Tibial nerve (tissue), 4 donors: ENCODE data around the gene DPP10. TPM values are rescaled to one million over a fixed set of nuclear protein-coding genes. Genes with fewer than 3 reads are reported as not detected.
A peak's percentile ranks its signal among the peaks of the same experiment; 100 is the strongest.

ENCODE experiments used
- DNase-seq, 2 donors: peaks; one replicate each; pipeline ENCODE4 v3.0.0-alpha.2; 2019; ENCODE audit warnings: low spot score in 2 of 2
- H3K27ac ChIP-seq, 4 donors: fragments of 200-600 bp; sonication (generic) in 3 of 4; one replicate each; pipeline ENCODE4 v1.5.1; 2017 to 2019; ENCODE audit warnings: mild to moderate bottlenecking in 1 of 4
- H3K27me3 ChIP-seq, 2 donors: fragments of 200-600 bp; sonication (generic) in 1 of 2; one replicate each; pipeline versions ENCODE4 v1.5.1 to v1.6.0; 2017 to 2019
- H3K36me3 ChIP-seq, 3 donors: fragments of 200-600 bp; sonication (generic); one replicate each; pipeline ENCODE4 v1.5.1; 2018 to 2019
- H3K4me1 ChIP-seq, 4 donors: fragments of 200-600 bp; sonication (generic) in 3 of 4; one replicate each; pipeline ENCODE4 v1.5.1; 2017 to 2019
- H3K4me3 ChIP-seq, 4 donors: fragments of 200-600 bp; sonication (generic) in 3 of 4; one replicate each; pipeline ENCODE4 v1.5.1; 2017 to 2019; ENCODE audit warnings: mild to moderate bottlenecking in 1 of 4, moderate library complexity in 1 of 4
- H3K9me3 ChIP-seq, 4 donors: fragments of 200-600 bp; sonication (generic) in 3 of 4; one replicate each; pipeline ENCODE4 v1.5.1; 2017 to 2019
- CTCF ChIP-seq, 5 experiments: fragments of 200-600 bp in 3 of 5; fragments of 450-650 bp in 2 of 5; sonication (generic) in 3 of 5; IDR thresholded peaks; one replicate each; pipeline ENCODE4 v1.5.1; 2016 to 2019; ENCODE audit warnings: antibody characterized with exemption in 5 of 5, mild to moderate bottlenecking in 3 of 5, moderate library complexity in 2 of 5
- EP300 ChIP-seq, 2 donors: sonication (generic); formaldehyde crosslinking; IDR thresholded peaks; one replicate each; pipeline ENCODE4 v1.6.1; 2017; ENCODE audit warnings: antibody characterized with exemption in 2 of 2, mild to moderate bottlenecking in 1 of 2
- POLR2A ChIP-seq, 2 donors: fragments of 450-650 bp; IDR thresholded peaks; one replicate each; pipeline ENCODE4 v1.6.1; 2017; ENCODE audit warnings: antibody characterized with exemption in 2 of 2, mild to moderate bottlenecking in 2 of 2, moderate library complexity in 2 of 2
- WGBS, 2 donors: methylation state at CpG; one replicate each; pipeline ENCODE4 v1.1.5; 2018; 5-methylcytosine and 5-hydroxymethylcytosine counted together
- total RNA-seq, 4 donors: library from RNA; depleted of rRNA; stranded (reverse); fragments of >200 nt; gene quantifications; one replicate each; pipeline ENCODE4 v1.1.0, GENCODE V29; 2016

Gene DPP10
- total RNA-seq, 4 donors from 2014 or later, result 0.20 to 2.1 TPM; not detected in 2

- no peak overlapping the region for H3K27ac ChIP-seq
- no peaks in the 10 kb centered on the region for H3K36me3 ChIP-seq
- no peak for TF ChIP-seq CTCF (IDR thresholded peaks at IDR 0.05)
- TF ChIP-seq EP300 (IDR thresholded peaks at IDR 0.05), result no peak
- no peak for TF ChIP-seq POLR2A (IDR thresholded peaks at IDR 0.05)
- H3K4me3 ChIP-seq, result no peak overlapping the region
- H3K9me3 ChIP-seq, result no peaks in the 10 kb centered on the region
- no peaks in the 10 kb centered on the region for H3K27me3 ChIP-seq
- 29 to 51% methylated on average over 3 of the region's 3 CpGs for WGBS, 2 donors
- DNase-seq, result no peak
- H3K4me1 ChIP-seq, result no peaks in the 10 kb centered on the region
Observed at GRCh38 chr2:114727012-114727411, 284.6 kb downstream of the DPP10 start.

- Histone ChIP-seq H3K9me3 (no peaks in the 10 kb centered on the region), H3K36me3 (no peaks in the 10 kb centered on the region), H3K27me3 (no peaks in the 10 kb centered on the region), H3K4me1 (no peaks in the 10 kb centered on the region), H3K4me3 (no peak overlapping the region), H3K27ac (no peak overlapping the region)
- TF ChIP-seq EP300 (IDR thresholded peaks at IDR 0.05) (no peak), POLR2A (IDR thresholded peaks at IDR 0.05) (no peak), CTCF (IDR thresholded peaks at IDR 0.05) (no peak)
- DNase-seq, result no peak
- WGBS, 2 donors, result 65 to 71% methylated on average over 4 of the region's 4 CpGs
Observed at GRCh38 chr2:114728372-114728771, 285.9 kb downstream of the DPP10 start.

GRCh38 chr2:114729026-114729425 lies 286.6 kb downstream of the DPP10 start:
- Histone ChIP-seq H3K27me3 (no peaks in the 10 kb centered on the region), H3K36me3 (no peaks in the 10 kb centered on the region), H3K4me1 (no peaks in the 10 kb centered on the region), H3K27ac (no peak overlapping the region), H3K4me3 (no peak overlapping the region), H3K9me3 (no peaks in the 10 kb centered on the region)
- WGBS, 2 donors, result 34 to 39% methylated on average over 5 of the region's 5 CpGs
- DNase-seq, result no peak
- TF ChIP-seq EP300 (IDR thresholded peaks at IDR 0.05), result no peak
- TF ChIP-seq POLR2A (IDR thresholded peaks at IDR 0.05), result no peak
- TF ChIP-seq CTCF (IDR thresholded peaks at IDR 0.05), result peak in 1 of 5 experiments; percentile 16

GRCh38 chr2:114735126-114735525 lies 292.7 kb downstream of the DPP10 start:
- Histone ChIP-seq H3K9me3 (no peaks in the 10 kb centered on the region), H3K27me3 (no peaks in the 10 kb centered on the region), H3K36me3 (no peaks in the 10 kb centered on the region), H3K4me3 (no peak overlapping the region), H3K27ac (no peak overlapping the region), H3K4me1 (no peaks in the 10 kb centered on the region)
- 77% methylated on average over 3 of the region's 3 CpGs for WGBS, 2 donors
- no peak for TF ChIP-seq CTCF (IDR thresholded peaks at IDR 0.05)
- no peak for TF ChIP-seq POLR2A (IDR thresholded peaks at IDR 0.05)
- no peak for TF ChIP-seq EP300 (IDR thresholded peaks at IDR 0.05)
- DNase-seq, result no peak

- no peaks in the 10 kb centered on the region for H3K36me3 ChIP-seq
- DNase-seq, result no peak
- no peak for TF ChIP-seq CTCF (IDR thresholded peaks at IDR 0.05)
- no peak for TF ChIP-seq POLR2A (IDR thresholded peaks at IDR 0.05)
- H3K27me3 ChIP-seq, result no peaks in the 10 kb centered on the region
- no peak overlapping the region for H3K27ac ChIP-seq
- 80 to 81% methylated on average over 1 of the region's 1 CpG for WGBS, 2 donors
- no peaks in the 10 kb centered on the region for H3K9me3 ChIP-seq
- no peaks in the 10 kb centered on the region for H3K4me1 ChIP-seq
- no peak overlapping the region for H3K4me3 ChIP-seq
Observed at GRCh38 chr2:114742245-114742644, 299.8 kb downstream of the DPP10 start.
